Neutrophil (primary cell): ENCODE data around the gene YEATS4.

Source experiments
- H3K27ac ChIP-seq: fragments of 200-600 bp; sonication (generic); 2 replicates; pipeline ENCODE4 v1.5.1; 2016; ENCODE audit warnings: mild to moderate bottlenecking, moderate library complexity
- H3K27me3 ChIP-seq: fragments of 200-600 bp; sonication (generic); 2 replicates; pipeline ENCODE4 v1.6.0; 2016; ENCODE audit warnings: mild to moderate bottlenecking
- H3K36me3 ChIP-seq: fragments of 200-600 bp; sonication (generic); 2 replicates; pipeline ENCODE4 v1.5.1; 2017
- H3K4me1 ChIP-seq, 2 experiments: fragments of 200-600 bp in 1 of 2; sonication (generic) in 1 of 2; 1 replicate in 1 of 2; 2 replicates in 1 of 2; pipeline versions ENCODE4 v1.5.1 to v1.6.1; 2013 to 2016; ENCODE audit warnings: low read depth in 1 of 2, low read length in 1 of 2, mild to moderate bottlenecking in 1 of 2, moderate library complexity in 1 of 2; ENCODE audit not compliant: control insufficient read depth in 1 of 2, insufficient read depth in 1 of 2
- H3K4me3 ChIP-seq, 2 experiments: fragments of 200-600 bp in 1 of 2; sonication (generic) in 1 of 2; 1 replicate in 1 of 2; 2 replicates in 1 of 2; pipeline ENCODE4 v1.5.1; 2013 to 2016; ENCODE audit warnings: low read depth in 1 of 2, low read length in 1 of 2, mild to moderate bottlenecking in 1 of 2, moderate library complexity in 1 of 2
- H3K9me3 ChIP-seq: fragments of 200-600 bp; sonication (generic); 2 replicates; pipeline ENCODE4 v1.5.1; 2016
- TF ChIP-seq, protein P1 (sequence below): fragments of 200-600 bp; sonication (generic); IDR thresholded peaks from 2 replicates; pipeline ENCODE4 v1.5.1; 2016; ENCODE audit warnings: antibody characterized with exemption

YEATS4 gene

DNA sequence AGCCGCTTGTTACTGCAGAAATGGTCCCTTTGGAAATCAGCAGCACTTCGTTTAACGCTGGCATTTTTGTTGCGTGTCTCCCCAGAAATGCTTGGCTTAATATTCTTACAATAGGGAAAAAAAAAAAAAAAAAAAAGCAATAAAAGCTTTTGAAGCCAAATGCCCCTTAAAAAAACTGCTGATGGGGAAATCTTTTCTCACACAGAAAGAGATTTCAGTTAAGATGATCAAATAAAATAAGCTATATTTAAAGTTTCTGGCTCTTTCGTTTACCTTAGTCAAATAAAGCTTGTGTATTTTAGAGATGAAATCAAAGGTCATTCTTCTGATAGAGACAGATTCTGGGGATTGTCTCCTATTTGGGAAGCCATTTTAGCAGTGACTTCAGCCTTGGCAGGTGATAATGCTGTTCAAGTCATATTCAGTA is 58.2 kb downstream of the YEATS4 start:
- Histone ChIP-seq H3K4me1 (no peaks in the 10 kb centered on the region), H3K9me3 (no peaks in the 10 kb centered on the region), H3K4me3 (no peak overlapping the region), H3K27ac (no peak overlapping the region), H3K27me3 (no peaks in the 10 kb centered on the region), H3K36me3 (no peaks in the 10 kb centered on the region)
- TF ChIP-seq, protein P1, sequence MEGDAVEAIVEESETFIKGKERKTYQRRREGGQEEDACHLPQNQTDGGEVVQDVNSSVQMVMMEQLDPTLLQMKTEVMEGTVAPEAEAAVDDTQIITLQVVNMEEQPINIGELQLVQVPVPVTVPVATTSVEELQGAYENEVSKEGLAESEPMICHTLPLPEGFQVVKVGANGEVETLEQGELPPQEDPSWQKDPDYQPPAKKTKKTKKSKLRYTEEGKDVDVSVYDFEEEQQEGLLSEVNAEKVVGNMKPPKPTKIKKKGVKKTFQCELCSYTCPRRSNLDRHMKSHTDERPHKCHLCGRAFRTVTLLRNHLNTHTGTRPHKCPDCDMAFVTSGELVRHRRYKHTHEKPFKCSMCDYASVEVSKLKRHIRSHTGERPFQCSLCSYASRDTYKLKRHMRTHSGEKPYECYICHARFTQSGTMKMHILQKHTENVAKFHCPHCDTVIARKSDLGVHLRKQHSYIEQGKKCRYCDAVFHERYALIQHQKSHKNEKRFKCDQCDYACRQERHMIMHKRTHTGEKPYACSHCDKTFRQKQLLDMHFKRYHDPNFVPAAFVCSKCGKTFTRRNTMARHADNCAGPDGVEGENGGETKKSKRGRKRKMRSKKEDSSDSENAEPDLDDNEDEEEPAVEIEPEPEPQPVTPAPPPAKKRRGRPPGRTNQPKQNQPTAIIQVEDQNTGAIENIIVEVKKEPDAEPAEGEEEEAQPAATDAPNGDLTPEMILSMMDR: no peak

DNA sequence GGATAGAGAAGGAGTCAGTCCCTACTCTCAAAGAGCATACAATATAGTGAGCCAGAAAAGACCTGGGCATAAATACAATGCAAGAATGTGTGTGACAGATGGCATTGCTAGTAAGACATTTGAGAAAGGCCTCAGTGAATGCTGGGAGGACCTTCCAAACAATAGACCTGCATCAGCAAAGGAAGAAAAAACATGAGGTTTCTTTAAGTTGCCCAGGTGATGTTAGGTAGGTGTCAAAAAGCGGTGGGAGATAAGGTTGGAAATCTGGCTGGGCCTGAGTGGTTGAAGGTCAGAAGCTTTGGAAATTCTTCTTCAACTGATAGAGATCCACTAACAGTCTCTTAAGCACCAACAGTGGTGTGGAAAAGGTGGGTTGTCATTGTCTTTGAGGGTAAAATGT is 60.2 kb downstream of the YEATS4 start:
- TF ChIP-seq, protein P1: no peak
- H3K9me3 ChIP-seq: no peaks in the 10 kb centered on the region
- no peak overlapping the region for H3K27ac ChIP-seq
- H3K27me3 ChIP-seq: no peaks in the 10 kb centered on the region
- H3K36me3 ChIP-seq: no peaks in the 10 kb centered on the region
- H3K4me3 ChIP-seq: no peak overlapping the region
- H3K4me1 ChIP-seq: no peaks in the 10 kb centered on the region

DNA sequence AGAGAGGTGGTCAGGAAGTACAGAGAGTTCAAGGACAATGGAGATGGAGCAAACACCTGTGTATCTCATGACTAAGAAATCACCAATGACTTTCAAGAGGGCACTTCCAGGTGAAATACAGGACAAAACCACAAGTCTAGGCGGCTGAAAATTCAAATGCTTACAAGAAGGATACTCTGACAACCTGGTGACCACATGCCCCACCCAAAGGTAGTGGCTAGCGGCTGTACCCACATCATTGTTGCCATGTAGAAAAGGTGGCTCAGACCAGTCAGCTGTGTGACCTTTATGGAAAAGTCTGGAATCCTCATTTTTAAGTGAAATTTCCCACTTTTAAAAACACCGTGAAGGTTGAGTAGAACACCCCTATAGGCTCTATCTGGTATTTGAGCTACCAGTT is 62.0 kb downstream of the YEATS4 start:
- no peaks in the 10 kb centered on the region for H3K36me3 ChIP-seq
- H3K27ac ChIP-seq: no peak overlapping the region
- H3K9me3 ChIP-seq: no peaks in the 10 kb centered on the region
- H3K4me3 ChIP-seq: no peak overlapping the region
- H3K27me3 ChIP-seq: no peaks in the 10 kb centered on the region
- TF ChIP-seq, protein P1: no peak
- H3K4me1 ChIP-seq: no peaks in the 10 kb centered on the region

DNA sequence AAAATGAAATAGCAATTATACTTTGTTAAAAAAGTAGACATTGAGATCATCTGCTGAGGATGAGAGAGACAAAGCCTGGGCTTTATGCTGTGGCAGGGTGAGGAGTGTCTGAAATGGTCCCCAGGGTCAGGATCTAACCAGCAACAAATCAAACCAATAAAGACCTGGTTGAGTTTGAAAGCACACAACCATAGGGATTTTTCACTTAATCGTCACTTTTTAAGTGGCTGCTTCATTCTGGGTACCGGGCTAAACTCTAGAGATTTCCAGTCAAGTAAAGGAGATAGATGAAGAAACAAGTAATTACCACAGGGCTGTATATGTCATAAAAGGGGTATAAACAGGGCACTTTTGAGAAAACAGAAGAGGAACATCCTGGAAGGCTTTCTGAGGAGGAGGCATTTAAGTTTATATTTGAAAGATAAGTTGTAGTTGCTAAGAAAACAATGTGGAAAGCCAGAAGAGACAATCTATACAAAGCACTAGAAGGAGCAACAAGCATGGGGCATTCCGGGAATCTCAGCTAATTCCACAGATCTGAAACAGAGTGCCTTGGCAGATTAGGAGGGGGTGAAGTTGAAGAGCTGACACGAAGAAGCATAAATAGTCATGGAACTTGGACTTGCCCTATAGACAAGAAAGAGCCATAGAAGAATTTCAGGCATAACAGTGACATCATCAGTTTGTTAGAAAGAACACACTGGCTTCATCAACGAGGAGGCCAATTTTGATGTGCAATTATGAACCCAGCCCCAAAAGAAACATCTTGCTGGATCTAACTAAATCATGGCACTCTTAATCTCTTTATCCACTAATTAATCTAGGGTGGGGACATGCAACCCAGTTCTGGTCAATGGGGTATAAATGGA is 63.7 kb downstream of the YEATS4 start:
- H3K27ac ChIP-seq: no peak overlapping the region
- H3K4me3 ChIP-seq: no peak overlapping the region
- peaks cover 4 to 9% of the 10 kb centered on the region in 2 experiments for H3K4me1 ChIP-seq
- TF ChIP-seq, protein P1: no peak
- H3K27me3 ChIP-seq: no peaks in the 10 kb centered on the region
- H3K36me3 ChIP-seq: no peaks in the 10 kb centered on the region
- no peaks in the 10 kb centered on the region for H3K9me3 ChIP-seq

DNA sequence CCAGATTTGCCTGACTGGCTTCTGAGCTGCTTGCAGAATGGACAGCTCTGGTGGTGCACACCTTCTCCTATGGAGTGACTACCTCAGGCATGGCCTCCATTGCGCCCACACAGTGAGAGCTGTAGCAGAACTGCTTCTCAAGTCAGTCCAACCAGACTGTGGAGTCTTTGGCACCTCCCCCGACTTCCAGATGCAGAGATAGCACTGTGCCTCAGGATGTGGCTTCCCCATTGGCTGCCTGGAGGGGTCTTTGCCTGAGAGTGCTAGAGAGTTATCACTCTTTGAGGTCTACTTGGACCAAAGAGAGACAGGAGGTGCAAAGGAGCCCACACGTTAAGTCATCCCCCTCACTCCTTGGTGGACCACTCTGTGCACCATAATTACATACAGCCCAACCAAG is 65.9 kb downstream of the YEATS4 start:
- Histone ChIP-seq H3K27ac (no peak overlapping the region), H3K4me1 (peaks cover 20 to 21% of the 10 kb centered on the region in 2 experiments), H3K9me3 (no peaks in the 10 kb centered on the region), H3K4me3 (no peak overlapping the region), H3K27me3 (no peaks in the 10 kb centered on the region), H3K36me3 (no peaks in the 10 kb centered on the region)
- TF ChIP-seq, protein P1: no peak
